GM18508 (cell line): ENCODE results near the gene CXorf51A.
"Not testable (repeated sequence)": the region's sequence is repeated elsewhere in the genome, so short reads cannot be mapped to it uniquely, and the experiment has no call there.

Experiments
- ATAC-seq: cut with Tn5 transposase; IDR thresholded peaks from one replicate; pipeline ENCODE4 v1.9.1; 2021; ENCODE audit warnings: moderate number of reproducible peaks; ENCODE audit not compliant: insufficient read depth, unreplicated experiment

The CXorf51A gene

DNA sequence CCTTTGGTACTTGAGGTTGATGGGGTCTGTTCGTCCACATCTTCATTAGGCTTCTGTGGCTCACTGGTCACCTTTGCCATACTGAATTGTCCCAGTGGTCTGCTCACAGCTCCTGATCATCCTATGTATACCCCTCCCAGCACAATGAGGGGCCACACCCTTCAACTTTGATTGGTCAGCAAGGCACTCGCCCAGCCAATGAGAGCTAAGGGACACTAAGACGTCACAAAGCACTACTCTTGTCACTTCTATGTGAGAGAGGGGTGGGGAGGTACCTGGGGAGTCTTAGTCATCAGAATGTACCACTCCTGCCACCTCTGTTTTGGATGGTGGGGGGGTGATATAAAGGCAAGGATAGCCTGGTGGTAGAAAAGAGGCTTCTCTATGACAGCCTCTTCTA, at the start of gene CXorf51A:
Gene CXorf51A (minus strand): TSS at position 101 of the 400 bp plus-strand sequence. CDS start 21 bp downstream, at position 80.
- ATAC-seq: not testable (repeated sequence)

DNA sequence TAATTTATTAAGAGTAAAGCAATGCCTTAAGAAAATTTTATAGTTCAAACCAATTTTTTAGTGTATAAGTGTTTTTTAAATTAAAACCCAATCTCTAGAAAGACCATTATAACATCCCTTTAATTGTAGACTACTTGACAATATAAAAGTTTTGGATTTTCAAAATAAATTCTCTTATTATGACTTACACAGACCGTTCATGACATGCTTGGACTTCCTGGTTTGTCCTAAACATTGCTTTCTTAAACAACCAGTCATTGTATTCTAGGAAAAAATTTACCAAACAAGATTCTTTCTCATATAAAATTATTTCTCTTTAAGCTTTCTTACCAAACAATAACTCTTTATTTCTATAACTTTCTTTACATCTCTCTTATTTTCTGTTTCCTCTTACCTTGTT, 49.0 kb upstream of the CXorf51A start:
- no peak for ATAC-seq

DNA sequence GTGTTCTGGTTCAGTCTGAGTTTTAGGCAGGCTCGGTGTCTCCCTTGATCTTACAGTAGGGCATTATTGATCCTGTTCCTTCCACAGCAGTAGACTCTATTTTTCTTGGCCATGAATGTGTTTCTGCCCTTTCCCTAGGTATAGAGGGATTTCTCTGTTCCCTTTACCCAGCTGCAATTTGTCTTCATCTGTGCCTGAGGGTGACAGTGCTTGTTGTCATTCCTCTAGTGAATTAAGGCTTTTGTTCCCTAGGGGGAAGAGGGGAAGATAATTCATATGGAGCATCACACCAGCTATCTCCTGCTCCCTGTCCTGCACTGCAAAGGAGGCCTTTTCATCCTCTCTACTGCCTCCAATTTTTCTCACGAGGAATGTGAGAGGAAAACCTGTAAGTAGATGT, 39.7 kb upstream of the CXorf51A start:
- no peak for ATAC-seq

DNA sequence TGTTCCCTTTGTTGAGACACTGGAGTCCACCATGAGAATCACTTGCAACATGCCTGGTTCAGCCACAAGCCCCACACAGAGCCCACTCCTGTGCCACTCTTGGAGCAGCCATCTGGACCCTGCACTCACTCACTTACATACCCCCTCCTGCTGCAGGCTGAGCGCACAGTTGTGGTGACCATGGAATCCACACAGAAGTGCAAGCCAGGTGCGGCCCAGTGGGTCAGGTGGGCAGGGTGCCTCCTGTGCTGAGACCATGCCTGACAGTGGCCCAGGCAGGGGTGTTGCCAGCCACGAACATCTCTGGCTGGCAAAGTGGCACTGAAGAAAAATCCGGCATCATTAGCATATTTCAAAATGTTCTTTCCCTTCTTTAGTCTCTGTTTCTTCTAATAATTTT, 17.4 kb upstream of the CXorf51A start:
- no peak for ATAC-seq

DNA sequence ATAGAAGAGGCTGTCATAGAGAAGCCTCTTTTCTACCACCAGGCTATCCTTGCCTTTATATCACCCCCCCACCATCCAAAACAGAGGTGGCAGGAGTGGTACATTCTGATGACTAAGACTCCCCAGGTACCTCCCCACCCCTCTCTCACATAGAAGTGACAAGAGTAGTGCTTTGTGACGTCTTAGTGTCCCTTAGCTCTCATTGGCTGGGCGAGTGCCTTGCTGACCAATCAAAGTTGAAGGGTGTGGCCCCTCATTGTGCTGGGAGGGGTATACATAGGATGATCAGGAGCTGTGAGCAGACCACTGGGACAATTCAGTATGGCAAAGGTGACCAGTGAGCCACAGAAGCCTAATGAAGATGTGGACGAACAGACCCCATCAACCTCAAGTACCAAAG, 5.1 kb downstream of the CXorf51A start, which contains the start of gene CXorf51B:
Gene CXorf51B (plus strand): TSS at position 301 of the 400 bp plus-strand sequence. CDS start 21 bp downstream, at position 322.
- not testable (repeated sequence) for ATAC-seq
